Measurements from ENCODE around the gene C1QTNF9.

Gene C1QTNF9

GRCh38 chr13:24293746-24294145, 15.6 kb upstream of the C1QTNF9 start:
- TF ChIP-seq, protein P1, sequence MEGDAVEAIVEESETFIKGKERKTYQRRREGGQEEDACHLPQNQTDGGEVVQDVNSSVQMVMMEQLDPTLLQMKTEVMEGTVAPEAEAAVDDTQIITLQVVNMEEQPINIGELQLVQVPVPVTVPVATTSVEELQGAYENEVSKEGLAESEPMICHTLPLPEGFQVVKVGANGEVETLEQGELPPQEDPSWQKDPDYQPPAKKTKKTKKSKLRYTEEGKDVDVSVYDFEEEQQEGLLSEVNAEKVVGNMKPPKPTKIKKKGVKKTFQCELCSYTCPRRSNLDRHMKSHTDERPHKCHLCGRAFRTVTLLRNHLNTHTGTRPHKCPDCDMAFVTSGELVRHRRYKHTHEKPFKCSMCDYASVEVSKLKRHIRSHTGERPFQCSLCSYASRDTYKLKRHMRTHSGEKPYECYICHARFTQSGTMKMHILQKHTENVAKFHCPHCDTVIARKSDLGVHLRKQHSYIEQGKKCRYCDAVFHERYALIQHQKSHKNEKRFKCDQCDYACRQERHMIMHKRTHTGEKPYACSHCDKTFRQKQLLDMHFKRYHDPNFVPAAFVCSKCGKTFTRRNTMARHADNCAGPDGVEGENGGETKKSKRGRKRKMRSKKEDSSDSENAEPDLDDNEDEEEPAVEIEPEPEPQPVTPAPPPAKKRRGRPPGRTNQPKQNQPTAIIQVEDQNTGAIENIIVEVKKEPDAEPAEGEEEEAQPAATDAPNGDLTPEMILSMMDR (IDR thresholded peaks at IDR 0.05) = no peak
- H3K4me2 ChIP-seq (ENCODE audit: low read length) = no peak overlapping the region
- H2AFZ ChIP-seq = no peak overlapping the region
- H3K36me3 ChIP-seq (ENCODE audit: control insufficient read depth, insufficient read depth, low read length) = no peaks in the 10 kb centered on the region
- no peaks in the 10 kb centered on the region for H3K4me1 ChIP-seq
- no peak overlapping the region for H3K9ac ChIP-seq
- no peak overlapping the region for H3K27ac ChIP-seq
- no peaks in the 10 kb centered on the region for H3K79me2 ChIP-seq
- no peaks in the 10 kb centered on the region for H3K27me3 ChIP-seq (ENCODE audit: control insufficient read depth, insufficient read depth, low read length)
- no peak overlapping the region for H3K4me3 ChIP-seq (ENCODE audit: low read depth, low read length)
- no peaks in the 10 kb centered on the region for H3K9me3 ChIP-seq (ENCODE audit: control insufficient read depth, low read length)

GRCh38 chr13:24299488-24300114, 9.8 kb upstream of the C1QTNF9 start:
- Histone ChIP-seq H3K4me1 (no peaks in the 10 kb centered on the region), H3K4me3 (ENCODE audit: low read depth, low read length) (no peak overlapping the region), H3K27me3 (ENCODE audit: control insufficient read depth, insufficient read depth, low read length) (no peaks in the 10 kb centered on the region), H3K79me2 (no peaks in the 10 kb centered on the region), H2AFZ (no peak overlapping the region), H3K36me3 (ENCODE audit: control insufficient read depth, insufficient read depth, low read length) (no peaks in the 10 kb centered on the region), H3K9ac (no peak overlapping the region), H3K27ac (no peak overlapping the region), H3K4me2 (ENCODE audit: low read length) (no peak overlapping the region), H3K9me3 (ENCODE audit: control insufficient read depth, low read length) (no peaks in the 10 kb centered on the region)
- TF ChIP-seq, protein P1 (IDR thresholded peaks at IDR 0.05) = no peak

- TF ChIP-seq, protein P1 (IDR thresholded peaks at IDR 0.05) = no peak
- no peak overlapping the region for H3K27ac ChIP-seq
- no peaks in the 10 kb centered on the region for H3K36me3 ChIP-seq (ENCODE audit: control insufficient read depth, insufficient read depth, low read length)
Measured at GRCh38 chr13:24301434-24301833, 7.9 kb upstream of the C1QTNF9 start.

DNA sequence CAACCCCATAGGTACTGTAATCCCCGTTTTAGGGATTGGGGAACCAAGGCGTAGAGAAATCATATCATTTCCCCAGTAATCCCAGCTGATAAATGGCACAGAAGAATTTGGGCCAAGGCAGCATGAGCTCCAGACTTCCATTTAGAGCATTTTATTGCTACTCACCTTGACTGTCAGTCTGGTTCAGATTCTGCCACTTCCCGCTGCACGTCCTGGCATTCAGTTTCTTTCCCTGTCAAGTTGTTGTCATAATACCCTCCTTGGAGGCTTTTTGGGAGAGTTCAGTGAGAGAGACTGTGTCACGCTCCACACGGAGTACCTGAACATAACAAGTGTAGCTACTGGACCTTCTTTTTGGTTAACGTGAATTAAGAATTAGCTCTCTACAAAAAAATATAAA, 7.5 kb upstream of the C1QTNF9 start:
- Histone ChIP-seq H3K4me1 (no peaks in the 10 kb centered on the region), H3K36me3 (ENCODE audit: control insufficient read depth, insufficient read depth, low read length) (no peaks in the 10 kb centered on the region), H3K27ac (no peak overlapping the region), H3K79me2 (no peaks in the 10 kb centered on the region), H3K4me2 (ENCODE audit: low read length) (no peak overlapping the region), H3K9ac (no peak overlapping the region), H3K9me3 (ENCODE audit: control insufficient read depth, low read length) (peaks cover 2% of the 10 kb centered on the region), H2AFZ (no peak overlapping the region), H3K27me3 (ENCODE audit: control insufficient read depth, insufficient read depth, low read length) (no peaks in the 10 kb centered on the region), H3K4me3 (ENCODE audit: low read depth, low read length) (no peak overlapping the region)
- TF ChIP-seq, protein P1 (IDR thresholded peaks at IDR 0.05) = no peak

More at GRCh38 chr13:24301434-24301833, 7.9 kb upstream of the C1QTNF9 start:
- no peak overlapping the region for H3K9ac ChIP-seq
- H3K27me3 ChIP-seq (ENCODE audit: control insufficient read depth, insufficient read depth, low read length) = no peaks in the 10 kb centered on the region
- H3K79me2 ChIP-seq = no peaks in the 10 kb centered on the region
- no peak overlapping the region for H3K4me2 ChIP-seq (ENCODE audit: low read length)
- peaks cover 2% of the 10 kb centered on the region for H3K9me3 ChIP-seq (ENCODE audit: control insufficient read depth, low read length)
- no peaks in the 10 kb centered on the region for H3K4me1 ChIP-seq
- no peak overlapping the region for H2AFZ ChIP-seq
- no peak overlapping the region for H3K4me3 ChIP-seq (ENCODE audit: low read depth, low read length)

GRCh38 chr13:24304620-24305019, 4.8 kb upstream of the C1QTNF9 start:
- H3K27ac ChIP-seq = no peak overlapping the region

More at GRCh38 chr13:24304620-24305019, 4.8 kb upstream of the C1QTNF9 start:
- TF ChIP-seq, protein P1 (IDR thresholded peaks at IDR 0.05) = no peak
- H3K4me1 ChIP-seq = no peaks in the 10 kb centered on the region
- H3K79me2 ChIP-seq = no peaks in the 10 kb centered on the region
- H3K36me3 ChIP-seq (ENCODE audit: control insufficient read depth, insufficient read depth, low read length) = no peaks in the 10 kb centered on the region
- H3K4me3 ChIP-seq (ENCODE audit: low read depth, low read length) = no peak overlapping the region
- no peak overlapping the region for H2AFZ ChIP-seq
- H3K27me3 ChIP-seq (ENCODE audit: control insufficient read depth, insufficient read depth, low read length) = no peaks in the 10 kb centered on the region
- no peak overlapping the region for H3K9ac ChIP-seq
- no peak overlapping the region for H3K4me2 ChIP-seq (ENCODE audit: low read length)
- H3K9me3 ChIP-seq (ENCODE audit: control insufficient read depth, low read length) = peaks cover 2% of the 10 kb centered on the region

Measured in parathyroid adenoma (tissue), 2 donors.